Testis (tissue), 3 donors: ENCODE data around the gene SH3PXD2B. TPM values are rescaled to one million over a fixed set of nuclear protein-coding genes. Genes with fewer than 3 reads are reported as not detected.
A peak's percentile ranks its signal among the peaks of the same experiment; 100 is the strongest.

Experiments used
- DNase-seq: peaks from one replicate; pipeline ENCODE4 v3.0.0-alpha.2; 2019
- H3K27ac ChIP-seq, 2 donors: fragments of 200-600 bp; sonication (generic); one replicate each; pipeline ENCODE4 v1.5.1; 2019
- H3K27me3 ChIP-seq: fragments of 200-600 bp; sonication (generic); one replicate; pipeline ENCODE4 v1.5.1; 2019
- H3K36me3 ChIP-seq: fragments of 200-600 bp; sonication (generic); one replicate; pipeline ENCODE4 v1.5.1; 2017; ENCODE audit warnings: low read depth; ENCODE audit errors: missing control alignments
- H3K4me1 ChIP-seq: fragments of 200-600 bp; sonication (generic); one replicate; pipeline ENCODE4 v1.5.1; 2019
- H3K4me3 ChIP-seq, 2 donors: fragments of 200-600 bp; sonication (generic); one replicate each; pipeline ENCODE4 v1.5.1; 2017 to 2019
- H3K9me3 ChIP-seq: fragments of 200-600 bp; sonication (generic); one replicate; pipeline ENCODE4 v1.5.1; 2017
- CTCF ChIP-seq, 3 experiments: fragments of 450-650 bp in 2 of 3; fragments of 200-600 bp in 1 of 3; sonication (generic) in 1 of 3; IDR thresholded peaks; one replicate each; pipeline ENCODE4 v1.5.1; 2016 to 2019; ENCODE audit warnings: antibody characterized with exemption in 3 of 3, mild to moderate bottlenecking in 2 of 3, moderate library complexity in 1 of 3
- POLR2A ChIP-seq: fragments of 450-650 bp; IDR thresholded peaks from one replicate; pipeline ENCODE4 v1.6.1; 2017; ENCODE audit warnings: antibody characterized with exemption, mild to moderate bottlenecking, moderate library complexity
- WGBS, 2 donors: methylation state at CpG; one replicate each; pipeline ENCODE4 v1.1.5; 2018; 5-methylcytosine and 5-hydroxymethylcytosine counted together
- intact Hi-C: fragments of 100-400 bp; cut with DNase I; formaldehyde crosslinking; loops from one replicate; pipeline ENCODE4 v1.15.1; 2023; ENCODE audit warnings: low total_unique reads
- polyA plus RNA-seq: library from polyadenylated mRNA; stranded (reverse); fragments of 350-450 nt; fragmentation: Illumina TruSeq; extraction: RNeasy Lipid Tissue Mini Kit (QIAGEN cat#74804); gene quantifications from one replicate; pipeline ENCODE4 v1.2.3, GENCODE V29; 2014; ENCODE audit warnings: low read depth, low replicate concordance; ENCODE audit not compliant: insufficient read depth
- total RNA-seq, 2 donors: library from RNA; depleted of rRNA; stranded (reverse); fragments of >200 nt; gene quantifications; one replicate each; pipeline ENCODE4 v1.2.3, GENCODE V29; 2016

SH3PXD2B gene
- total and polyA plus RNA-seq, 3 donors from 2014 or later, result 18.3 to 29.4 (median 20.2) TPM

GRCh38 chr5:172396220-172396619 lies 58.1 kb downstream of the SH3PXD2B start:
- Histone ChIP-seq H3K4me1 (peaks cover 17% of the 10 kb centered on the region), H3K27me3 (no peaks in the 10 kb centered on the region), H3K9me3 (no peaks in the 10 kb centered on the region), H3K4me3 (no peak overlapping the region), H3K36me3 (no peaks in the 10 kb centered on the region), H3K27ac (no peak overlapping the region)
- no peak for DNase-seq
- intact Hi-C loops, result no loop called here
- 94 to 99% methylated on average over 3 of the region's 3 CpGs for WGBS, 2 donors
- no peak for TF ChIP-seq CTCF (IDR thresholded peaks at IDR 0.05)
- TF ChIP-seq POLR2A, result no peak

- Histone ChIP-seq H3K36me3 (no peaks in the 10 kb centered on the region), H3K27me3 (no peaks in the 10 kb centered on the region), H3K27ac (no peak overlapping the region), H3K4me1 (peaks cover 14% of the 10 kb centered on the region), H3K9me3 (no peaks in the 10 kb centered on the region), H3K4me3 (no peak overlapping the region)
- TF ChIP-seq CTCF (IDR thresholded peaks at IDR 0.05) (no peak), POLR2A (no peak)
- intact Hi-C loops, result no loop called here
- WGBS, 2 donors, result 83 to 85% methylated on average over 5 of the region's 5 CpGs
- no peak for DNase-seq
Observed at GRCh38 chr5:172395483-172395882, 58.8 kb downstream of the SH3PXD2B start.

- WGBS, 2 donors, result 48 to 74% methylated on average over 2 of the region's 2 CpGs
- no peaks in the 10 kb centered on the region for H3K27me3 ChIP-seq
- TF ChIP-seq POLR2A (no peak), CTCF (IDR thresholded peaks at IDR 0.05) (no peak)
- no peak overlapping the region for H3K4me3 ChIP-seq
- no peaks in the 10 kb centered on the region for H3K36me3 ChIP-seq
- no peak overlapping the region for H3K27ac ChIP-seq
- no peaks in the 10 kb centered on the region for H3K9me3 ChIP-seq
- no peaks in the 10 kb centered on the region for H3K4me1 ChIP-seq
- no peak for DNase-seq
- intact Hi-C loops, result no loop called here
Observed at GRCh38 chr5:172389578-172390112, 64.7 kb downstream of the SH3PXD2B start.

- no peak for TF ChIP-seq POLR2A
- TF ChIP-seq CTCF (IDR thresholded peaks at IDR 0.05), result no peak
- H3K9me3 ChIP-seq, result no peaks in the 10 kb centered on the region
- WGBS, 2 donors, result 73 to 80% methylated on average over 2 of the region's 2 CpGs
- H3K27me3 ChIP-seq, result no peaks in the 10 kb centered on the region
- intact Hi-C loops, result no loop called here
- H3K4me1 ChIP-seq, result no peaks in the 10 kb centered on the region
- peak overlapping the region in 1 of 2 donors; percentile 23 for H3K27ac ChIP-seq
- no peak for DNase-seq
- no peaks in the 10 kb centered on the region for H3K36me3 ChIP-seq
- no peak overlapping the region for H3K4me3 ChIP-seq
Observed at GRCh38 chr5:172388246-172388733, 66.0 kb downstream of the SH3PXD2B start.

GRCh38 chr5:172385707-172386106 lies 68.6 kb downstream of the SH3PXD2B start:
- no peak overlapping the region for H3K4me3 ChIP-seq
- no peaks in the 10 kb centered on the region for H3K27me3 ChIP-seq
- peaks cover 4% of the 10 kb centered on the region for H3K4me1 ChIP-seq
- TF ChIP-seq POLR2A, result no peak
- no peak for TF ChIP-seq CTCF (IDR thresholded peaks at IDR 0.05)
- H3K9me3 ChIP-seq, result no peaks in the 10 kb centered on the region
- H3K36me3 ChIP-seq, result no peaks in the 10 kb centered on the region
- H3K27ac ChIP-seq, result peak overlapping the region; percentile 4 to 56
- intact Hi-C loops, result no loop called here
- 68 to 85% methylated on average over 5 of the region's 5 CpGs for WGBS, 2 donors
- DNase-seq, result no peak
